Vagina (tissue), 2 donors: ENCODE measurements around the gene KAZN.

Source experiments
- CTCF ChIP-seq, 3 experiments: fragments of 450-650 bp in 2 of 3; fragments of 200-600 bp in 1 of 3; sonication (generic) in 1 of 3; IDR thresholded peaks; one replicate each; pipeline ENCODE4 v1.5.1; 2017 to 2019; ENCODE audit warnings: antibody characterized with exemption in 3 of 3, mild to moderate bottlenecking in 2 of 3, moderate library complexity in 2 of 3
- POLR2AphosphoS5 ChIP-seq, 2 donors: sonication (generic); formaldehyde crosslinking; IDR thresholded peaks; one replicate each; pipeline ENCODE4 v1.9.0; 2017; ENCODE audit warnings: antibody characterized with exemption in 2 of 2, mild to moderate bottlenecking in 2 of 2, low read depth in 1 of 2; ENCODE audit not compliant: insufficient read depth in 1 of 2

- TF ChIP-seq CTCF (IDR thresholded peaks at IDR 0.05): no peak
- no peak for TF ChIP-seq POLR2AphosphoS5 (IDR thresholded peaks at IDR 0.05; ENCODE audit: insufficient read depth in 1 of 2, low read depth in 1 of 2)
These were observed 519.3 kb downstream of the KAZN start for GRCh38 chr1:15117671-15118325.
